KOPT-K1 (cell line): Measurements from ENCODE around the gene DCAF6.

Source experiments
- H3K27ac ChIP-seq: fragments of 200-600 bp; sonication (generic); 2 replicates; pipeline ENCODE4 v1.5.1; 2016; ENCODE audit warnings: antibody characterized with exemption, mild to moderate bottlenecking, low read depth, low read length; ENCODE audit not compliant: poor library complexity, severe bottlenecking
- H3K36me3 ChIP-seq: fragments of 200-600 bp; sonication (generic); 2 replicates; pipeline ENCODE4 v1.5.1; 2017; ENCODE audit warnings: antibody characterized with exemption, mild to moderate bottlenecking, low read length, moderate library complexity; ENCODE audit not compliant: insufficient read depth
- H3K9me3 ChIP-seq: fragments of 200-600 bp; sonication (generic); 2 replicates; pipeline ENCODE4 v1.5.1; 2017; ENCODE audit warnings: antibody characterized with exemption, low read length, mild to moderate bottlenecking; ENCODE audit not compliant: insufficient read depth, poor library complexity, severe bottlenecking

Gene DCAF6

DNA sequence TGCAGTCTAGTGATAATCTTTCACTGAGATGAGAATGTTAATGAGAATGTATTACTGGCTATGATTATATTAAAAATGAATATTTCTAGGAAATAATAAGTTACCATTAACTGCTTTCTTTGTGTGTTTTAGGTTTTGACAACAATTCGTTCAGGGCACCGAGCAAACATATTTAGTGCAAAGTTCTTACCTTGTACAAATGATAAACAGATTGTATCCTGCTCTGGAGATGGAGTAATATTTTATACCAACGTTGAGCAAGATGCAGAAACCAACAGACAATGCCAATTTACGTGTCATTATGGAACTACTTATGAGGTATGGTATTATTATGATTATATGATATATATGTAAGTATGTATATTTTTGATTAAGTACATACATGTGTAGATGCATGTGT is 38.2 kb downstream of the DCAF6 start:
- no peaks in the 10 kb centered on the region for H3K9me3 ChIP-seq
- H3K36me3 ChIP-seq, result peaks cover 42% of the 10 kb centered on the region
- no peak overlapping the region for H3K27ac ChIP-seq

DNA sequence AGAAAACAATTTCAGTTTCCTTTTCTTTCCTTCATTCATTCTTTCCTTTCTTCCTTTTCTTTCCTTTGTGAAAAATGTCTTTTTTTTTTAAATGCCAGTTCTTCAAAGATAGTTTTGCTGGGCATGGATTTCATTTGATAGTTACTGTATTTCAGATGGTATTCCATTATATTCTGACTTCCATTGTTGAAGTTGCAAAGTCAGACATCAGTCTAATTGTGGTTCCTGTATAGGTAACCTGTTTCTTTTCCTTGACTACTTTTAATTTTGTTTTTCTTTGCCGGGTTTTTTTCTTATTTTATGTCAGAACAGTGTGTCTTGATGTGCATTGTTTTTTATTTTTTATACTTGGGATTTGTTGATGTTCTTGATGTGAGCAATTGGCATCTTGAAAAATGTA is 40.8 kb downstream of the DCAF6 start:
- H3K27ac ChIP-seq, result no peak overlapping the region
- peaks cover 40% of the 10 kb centered on the region for H3K36me3 ChIP-seq
- H3K9me3 ChIP-seq, result no peaks in the 10 kb centered on the region

DNA sequence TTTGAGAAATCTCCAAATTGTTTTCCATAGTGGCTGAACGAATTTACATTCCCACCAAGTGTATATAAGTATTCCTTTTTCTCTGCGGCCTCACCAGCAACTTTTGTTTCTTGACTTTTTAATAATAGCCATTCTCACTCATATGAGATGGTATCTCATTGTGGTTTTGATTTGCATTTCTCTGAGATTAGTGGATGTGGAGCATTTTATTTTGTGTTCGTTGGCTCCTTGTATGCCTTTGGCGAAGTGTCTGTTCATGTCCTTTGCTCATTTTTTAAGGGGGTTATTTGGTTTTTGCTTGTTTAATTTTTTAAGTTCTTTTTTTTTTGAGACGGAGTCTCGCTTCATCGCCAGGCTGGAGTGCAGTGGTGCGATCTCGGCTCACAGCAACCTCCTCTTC is 45.5 kb downstream of the DCAF6 start:
- Histone ChIP-seq H3K9me3 (peaks cover 11% of the 10 kb centered on the region), H3K27ac (no peak overlapping the region), H3K36me3 (peaks cover 43% of the 10 kb centered on the region)

DNA sequence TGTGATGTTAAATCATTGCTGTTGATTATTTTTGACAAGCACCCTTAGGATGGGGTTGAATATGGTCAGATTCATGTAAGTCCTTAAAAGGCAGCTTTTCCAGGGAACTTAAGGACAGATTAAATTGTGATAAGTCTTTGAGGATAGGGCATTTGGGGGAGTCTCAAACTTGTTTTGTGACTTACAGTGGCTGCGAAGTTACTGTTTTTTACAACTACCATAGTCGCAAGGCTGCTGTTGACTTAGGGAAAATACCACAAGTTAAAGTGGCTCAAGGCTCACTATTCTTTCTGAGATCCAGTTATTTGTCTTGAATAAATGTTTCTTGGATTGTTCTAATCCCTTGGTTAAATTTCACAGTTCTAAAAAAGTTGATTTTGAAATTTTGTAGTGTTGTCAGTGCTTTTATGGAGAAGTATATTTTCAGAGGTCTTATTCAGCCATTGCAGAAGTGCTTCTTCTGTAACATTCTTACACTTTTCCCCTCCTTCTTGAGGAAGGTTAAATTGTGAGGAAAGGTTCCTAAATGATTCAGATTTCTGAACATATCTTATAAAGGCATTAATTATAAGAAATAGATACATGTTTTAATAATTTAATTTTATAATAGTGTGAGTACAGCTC is 47.4 kb downstream of the DCAF6 start:
- peaks cover 36% of the 10 kb centered on the region for H3K36me3 ChIP-seq
- no peak overlapping the region for H3K27ac ChIP-seq
- peaks cover 11% of the 10 kb centered on the region for H3K9me3 ChIP-seq

DNA sequence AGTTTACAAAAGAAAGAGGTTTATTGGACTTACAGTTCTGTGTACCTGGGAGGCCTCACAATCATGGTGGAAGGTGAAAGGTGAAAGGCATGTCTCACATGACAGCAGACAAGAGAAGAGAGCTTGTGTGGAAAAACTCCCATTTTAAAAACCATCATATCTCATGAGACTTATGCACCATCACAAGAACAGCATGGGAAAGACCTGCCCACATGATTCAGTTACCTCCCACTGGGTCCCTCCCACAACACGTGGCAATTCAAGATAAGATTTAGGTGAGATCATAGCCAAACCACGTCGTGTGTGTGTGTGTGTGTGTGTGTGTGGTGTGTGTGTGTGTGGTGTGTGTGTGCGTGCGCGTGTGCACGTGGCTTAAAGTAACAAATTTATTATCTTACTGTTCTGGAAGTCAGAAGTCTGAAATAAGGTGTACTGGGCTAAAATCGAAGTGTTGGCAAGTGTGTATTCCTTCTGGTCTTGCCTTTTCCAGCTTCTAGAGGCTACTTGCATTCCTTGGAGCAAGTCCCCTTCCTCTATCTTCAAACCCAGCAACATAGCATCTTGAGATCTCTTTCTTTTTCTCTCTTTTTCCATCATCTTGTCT is 48.5 kb downstream of the DCAF6 start:
- Histone ChIP-seq H3K9me3 (peaks cover 11% of the 10 kb centered on the region), H3K36me3 (peaks cover 38% of the 10 kb centered on the region), H3K27ac (no peak overlapping the region)

DNA sequence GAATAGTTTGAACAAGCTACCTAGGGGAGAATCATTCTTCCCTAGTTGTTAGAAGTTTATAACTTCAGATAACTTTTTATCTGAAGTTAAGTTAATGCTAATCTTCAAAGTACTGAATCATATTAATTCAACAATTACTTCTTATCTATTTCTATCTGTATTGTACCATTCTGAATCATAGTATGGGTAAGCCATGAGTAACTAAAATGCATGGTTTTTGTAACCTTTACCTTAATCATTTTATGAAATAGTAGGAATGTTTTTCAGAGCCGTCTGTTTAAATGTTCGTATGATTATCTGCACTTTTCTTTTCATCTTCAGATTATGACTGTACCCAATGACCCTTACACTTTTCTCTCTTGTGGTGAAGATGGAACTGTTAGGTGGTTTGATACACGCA is 50.7 kb downstream of the DCAF6 start:
- H3K27ac ChIP-seq, result no peak overlapping the region
- peaks cover 42% of the 10 kb centered on the region for H3K36me3 ChIP-seq
- H3K9me3 ChIP-seq, result peaks cover 11% of the 10 kb centered on the region

DNA sequence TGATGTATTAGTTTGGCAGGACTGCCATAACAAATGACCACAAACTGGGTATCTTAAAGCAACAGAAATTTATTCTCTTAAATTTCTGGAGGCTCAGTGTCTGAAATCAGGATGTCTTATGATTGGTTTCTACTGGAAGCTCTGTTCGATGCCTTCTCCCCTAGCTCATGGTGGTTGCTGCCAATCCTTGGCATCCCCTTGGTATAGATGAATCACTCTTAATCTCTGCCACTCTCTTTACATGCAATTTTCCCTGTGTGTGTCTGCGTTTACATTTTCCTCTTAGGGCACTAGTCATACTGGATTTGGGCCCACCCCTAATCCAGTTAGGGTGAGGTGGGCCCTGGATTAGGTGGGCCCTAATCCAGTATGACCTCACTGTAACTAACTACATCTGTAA is 55.1 kb downstream of the DCAF6 start:
- Histone ChIP-seq H3K36me3 (peaks cover 42% of the 10 kb centered on the region), H3K9me3 (no peaks in the 10 kb centered on the region), H3K27ac (no peak overlapping the region)

DNA sequence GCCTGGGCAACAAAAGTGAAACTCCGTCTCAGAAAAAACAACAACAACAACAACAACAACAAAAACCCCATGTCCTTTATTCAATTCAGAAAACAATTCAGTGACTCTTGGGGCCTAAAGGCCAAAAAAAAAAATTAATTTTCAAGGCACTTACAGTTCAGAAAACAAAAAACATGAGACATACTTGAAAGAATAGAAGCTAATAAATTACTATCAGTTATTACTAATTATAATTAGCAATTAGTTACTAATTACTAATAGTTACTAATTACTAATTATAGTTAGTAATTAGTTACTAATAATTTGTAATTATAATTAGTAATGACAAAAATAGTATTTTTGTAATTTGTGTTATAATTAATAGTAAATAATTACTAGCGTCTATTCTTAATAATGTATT is 57.2 kb downstream of the DCAF6 start:
- Histone ChIP-seq H3K9me3 (no peaks in the 10 kb centered on the region), H3K36me3 (peaks cover 38% of the 10 kb centered on the region), H3K27ac (no peak overlapping the region)

DNA sequence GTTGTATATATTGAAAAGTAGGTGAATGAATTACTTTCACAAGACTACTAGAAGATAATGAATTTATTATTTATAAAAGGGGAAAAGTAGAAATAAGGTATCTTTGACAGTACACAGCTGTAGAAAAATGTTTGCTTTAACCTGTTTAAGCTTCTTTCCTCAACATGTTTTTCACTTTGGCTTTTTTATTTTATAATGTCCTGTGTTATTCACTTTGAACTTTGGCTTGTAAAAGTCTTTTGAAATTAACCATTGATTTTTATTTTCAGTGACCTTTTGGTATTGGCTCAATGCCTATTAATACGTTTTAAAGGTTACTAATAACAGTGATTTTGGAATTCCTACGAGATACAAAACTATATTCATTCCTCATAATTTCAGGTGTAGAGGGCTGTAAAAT is 58.1 kb downstream of the DCAF6 start:
- peaks cover 34% of the 10 kb centered on the region for H3K36me3 ChIP-seq
- H3K27ac ChIP-seq, result no peak overlapping the region
- H3K9me3 ChIP-seq, result no peaks in the 10 kb centered on the region

DNA sequence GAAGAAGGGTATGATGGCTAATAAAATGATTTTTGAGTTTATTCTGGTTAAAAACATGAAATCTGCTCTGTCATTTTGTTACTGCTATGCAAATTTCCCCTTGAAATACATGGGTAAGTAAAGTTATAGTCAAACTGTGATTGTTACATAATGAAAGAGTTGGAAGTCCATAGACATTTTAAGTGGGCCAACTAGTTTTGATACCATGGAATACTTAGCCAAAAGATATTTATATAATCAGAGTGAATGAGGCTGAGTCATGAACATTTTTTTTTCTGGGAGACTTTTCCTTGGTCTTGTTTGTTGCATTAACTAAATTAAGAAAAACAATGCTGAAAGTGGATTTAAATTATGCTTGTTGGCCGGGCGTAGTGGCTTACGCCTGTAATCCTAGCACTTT is 58.6 kb downstream of the DCAF6 start:
- no peak overlapping the region for H3K27ac ChIP-seq

DNA sequence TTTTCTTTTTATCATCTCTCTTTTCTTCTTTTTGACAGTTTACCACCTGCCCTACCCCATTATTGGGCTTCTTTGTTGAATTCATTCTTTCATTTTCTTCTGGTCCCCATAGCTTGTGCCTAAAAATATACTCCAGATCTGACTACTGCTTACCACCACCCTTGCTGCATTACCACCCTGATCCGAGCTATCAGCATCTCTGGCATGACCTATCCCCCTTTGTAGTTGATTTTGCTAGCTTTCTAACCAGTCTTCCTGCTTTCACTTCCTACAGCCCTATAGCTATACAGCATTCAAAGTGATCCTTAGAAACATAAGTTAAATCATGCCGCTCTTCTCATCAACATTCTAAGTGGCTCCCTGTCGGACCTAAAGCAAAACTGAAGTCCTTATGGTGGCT is 59.8 kb downstream of the DCAF6 start:
- H3K9me3 ChIP-seq, result no peaks in the 10 kb centered on the region
- no peak overlapping the region for H3K27ac ChIP-seq
- peaks cover 34% of the 10 kb centered on the region for H3K36me3 ChIP-seq

More for the DNA sequence above, 58.6 kb downstream of the DCAF6 start:
- H3K9me3 ChIP-seq, result no peaks in the 10 kb centered on the region
- peaks cover 34% of the 10 kb centered on the region for H3K36me3 ChIP-seq

DNA sequence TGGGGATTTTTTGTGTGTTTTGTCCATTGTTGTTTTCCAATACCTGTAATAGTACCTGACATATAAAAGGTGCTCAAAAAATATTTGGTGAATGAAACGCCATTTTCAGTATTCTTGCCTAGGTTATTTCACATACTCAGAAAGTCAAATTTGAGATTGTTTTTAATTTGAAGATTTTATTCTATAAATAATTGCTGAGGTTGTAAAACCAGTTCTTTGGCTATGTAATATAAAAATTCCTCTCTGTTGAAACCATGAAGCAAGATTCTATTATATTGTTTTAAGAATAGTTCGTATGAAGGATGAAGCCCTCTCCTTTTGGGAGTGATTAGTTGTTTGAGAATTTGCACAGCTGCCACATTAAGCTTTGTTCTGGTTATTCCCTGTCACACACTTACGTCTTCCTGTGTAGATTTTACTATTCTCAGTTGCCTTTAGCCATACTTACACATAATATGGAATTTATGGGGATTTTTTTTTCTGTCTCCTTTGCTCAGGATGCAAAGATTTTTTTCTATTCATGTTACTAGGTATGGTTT is 60.6 kb downstream of the DCAF6 start:
- H3K36me3 ChIP-seq, result peaks cover 28% of the 10 kb centered on the region
- no peaks in the 10 kb centered on the region for H3K9me3 ChIP-seq
- no peak overlapping the region for H3K27ac ChIP-seq

DNA sequence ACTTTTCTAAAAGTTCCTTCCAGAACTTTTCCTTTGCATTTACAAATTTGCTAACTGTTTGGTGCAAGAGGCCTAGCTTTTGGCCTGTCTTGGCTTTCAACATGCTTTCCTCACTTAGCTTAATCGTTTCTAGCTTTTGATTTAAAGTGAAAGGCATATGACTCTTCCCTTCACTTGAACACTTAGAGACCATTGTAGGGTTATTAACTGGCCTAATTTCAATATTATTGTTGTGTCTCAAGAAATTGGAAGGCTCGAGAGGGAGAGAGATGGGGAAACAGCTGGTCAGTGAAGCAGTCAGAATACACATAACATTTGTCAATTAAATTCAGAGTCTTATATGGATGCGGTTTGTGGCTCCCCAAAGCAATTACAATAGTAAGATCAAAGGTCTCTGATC is 63.4 kb downstream of the DCAF6 start:
- Histone ChIP-seq H3K36me3 (peaks cover 27% of the 10 kb centered on the region), H3K9me3 (no peaks in the 10 kb centered on the region), H3K27ac (no peak overlapping the region)

DNA sequence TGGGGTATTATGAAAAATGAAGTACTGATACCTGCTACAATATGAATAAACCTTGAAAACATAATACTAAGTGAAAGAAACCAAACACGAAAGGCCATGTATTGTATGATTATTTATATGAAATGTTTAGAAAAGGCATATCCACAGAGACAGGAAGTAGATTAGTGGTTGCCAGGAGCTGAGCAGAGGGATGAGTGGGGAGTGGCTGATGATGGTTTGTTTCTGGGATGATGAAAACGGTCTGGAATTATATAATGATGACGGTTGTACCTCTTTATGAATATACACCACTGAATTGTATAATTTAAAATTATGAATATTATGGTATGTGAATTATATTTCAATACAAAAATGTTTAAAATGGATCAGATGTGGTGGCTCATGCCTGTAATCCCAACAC is 64.2 kb downstream of the DCAF6 start:
- Histone ChIP-seq H3K36me3 (peaks cover 22% of the 10 kb centered on the region), H3K27ac (no peak overlapping the region), H3K9me3 (no peaks in the 10 kb centered on the region)

DNA sequence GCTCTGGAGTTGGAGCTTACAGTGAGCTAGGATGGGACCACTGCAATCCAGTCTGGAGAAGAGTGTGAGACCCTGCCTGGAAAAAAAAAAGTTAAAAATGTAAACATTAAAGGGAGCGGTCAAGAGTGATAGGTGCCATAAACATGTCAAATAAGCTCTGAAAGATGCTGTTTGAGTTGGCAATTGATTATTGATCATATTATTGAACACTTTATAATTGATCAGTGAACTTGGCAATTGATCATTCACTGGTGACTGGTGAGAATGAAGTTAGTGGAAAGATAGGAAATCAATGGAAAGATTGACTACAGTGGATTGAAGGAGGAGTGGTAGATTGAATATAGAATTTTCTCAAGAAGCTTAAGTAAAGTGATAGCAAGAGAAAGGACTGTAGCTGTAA is 64.7 kb downstream of the DCAF6 start:
- H3K9me3 ChIP-seq, result no peaks in the 10 kb centered on the region
- H3K36me3 ChIP-seq, result peaks cover 22% of the 10 kb centered on the region
- H3K27ac ChIP-seq, result no peak overlapping the region

DNA sequence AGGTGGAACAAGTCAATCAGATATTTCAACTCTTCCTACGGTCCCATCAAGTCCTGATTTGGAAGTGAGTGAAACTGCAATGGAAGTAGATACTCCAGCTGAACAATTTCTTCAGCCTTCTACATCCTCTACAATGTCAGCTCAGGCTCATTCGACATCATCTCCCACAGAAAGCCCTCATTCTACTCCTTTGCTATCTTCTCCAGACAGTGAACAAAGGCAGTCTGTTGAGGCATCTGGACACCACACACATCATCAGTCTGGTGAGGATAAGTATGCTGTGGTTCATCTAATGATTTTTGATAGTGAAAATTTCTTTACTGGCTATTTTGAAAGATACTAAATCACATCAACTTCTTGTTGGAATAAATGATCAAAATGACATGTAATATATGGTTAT is 68.0 kb downstream of the DCAF6 start:
- Histone ChIP-seq H3K27ac (no peak overlapping the region), H3K36me3 (peaks cover 40% of the 10 kb centered on the region), H3K9me3 (no peaks in the 10 kb centered on the region)
